Prostate gland (tissue), 2 donors: ENCODE results near the gene CGNL1.

Experiments
- POLR2A ChIP-seq: fragments of 450-650 bp; IDR thresholded peaks from one replicate; pipeline ENCODE4 v1.6.1; 2016; ENCODE audit warnings: antibody characterized with exemption, mild to moderate bottlenecking
- POLR2AphosphoS5 ChIP-seq: sonication (generic); formaldehyde crosslinking; IDR thresholded peaks from one replicate; pipeline ENCODE4 v1.6.1; 2017; ENCODE audit warnings: antibody characterized with exemption
- TF ChIP-seq, protein P1 (sequence below), 4 experiments: fragments of 200-600 bp in 2 of 4; fragments of 450-650 bp in 2 of 4; sonication (generic) in 2 of 4; IDR thresholded peaks; 1 replicate in 3 of 4; 2 replicates in 1 of 4; pipeline ENCODE4 v1.5.1; 2016 to 2019; ENCODE audit warnings: antibody characterized with exemption in 4 of 4, mild to moderate bottlenecking in 2 of 4, moderate library complexity in 2 of 4

DNA sequence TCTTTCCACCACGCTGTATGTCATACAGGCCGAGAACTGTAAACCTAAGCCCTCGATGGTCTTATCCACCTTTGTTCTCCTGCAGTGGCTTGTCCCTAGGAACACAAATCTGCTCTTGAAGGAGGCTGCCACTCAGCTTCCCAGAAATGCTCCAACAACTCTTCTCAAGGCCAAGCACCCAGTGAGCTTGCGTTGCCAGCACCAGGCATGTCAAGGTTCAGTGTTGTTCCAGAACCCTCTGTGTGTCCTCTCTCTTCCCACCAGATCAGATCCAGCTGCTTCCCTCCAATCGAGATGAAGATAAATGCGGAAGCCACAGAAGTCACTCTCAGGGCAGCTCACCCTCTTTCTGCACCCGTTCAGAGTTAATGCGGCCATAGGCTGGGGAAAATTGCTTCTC, 204.1 kb downstream of the CGNL1 start:
- TF ChIP-seq, protein P1, sequence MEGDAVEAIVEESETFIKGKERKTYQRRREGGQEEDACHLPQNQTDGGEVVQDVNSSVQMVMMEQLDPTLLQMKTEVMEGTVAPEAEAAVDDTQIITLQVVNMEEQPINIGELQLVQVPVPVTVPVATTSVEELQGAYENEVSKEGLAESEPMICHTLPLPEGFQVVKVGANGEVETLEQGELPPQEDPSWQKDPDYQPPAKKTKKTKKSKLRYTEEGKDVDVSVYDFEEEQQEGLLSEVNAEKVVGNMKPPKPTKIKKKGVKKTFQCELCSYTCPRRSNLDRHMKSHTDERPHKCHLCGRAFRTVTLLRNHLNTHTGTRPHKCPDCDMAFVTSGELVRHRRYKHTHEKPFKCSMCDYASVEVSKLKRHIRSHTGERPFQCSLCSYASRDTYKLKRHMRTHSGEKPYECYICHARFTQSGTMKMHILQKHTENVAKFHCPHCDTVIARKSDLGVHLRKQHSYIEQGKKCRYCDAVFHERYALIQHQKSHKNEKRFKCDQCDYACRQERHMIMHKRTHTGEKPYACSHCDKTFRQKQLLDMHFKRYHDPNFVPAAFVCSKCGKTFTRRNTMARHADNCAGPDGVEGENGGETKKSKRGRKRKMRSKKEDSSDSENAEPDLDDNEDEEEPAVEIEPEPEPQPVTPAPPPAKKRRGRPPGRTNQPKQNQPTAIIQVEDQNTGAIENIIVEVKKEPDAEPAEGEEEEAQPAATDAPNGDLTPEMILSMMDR (IDR thresholded peaks at IDR 0.05), result no peak
- TF ChIP-seq POLR2AphosphoS5 (no peak), POLR2A (no peak)
